GM19372 (cell line): ENCODE data around the gene MAML1.
"Not testable (repeated sequence)": the region's sequence is repeated elsewhere in the genome, so short reads cannot be mapped to it uniquely, and the experiment has no call there.

ENCODE experiments used
- ATAC-seq: cut with Tn5 transposase; IDR thresholded peaks from one replicate; pipeline ENCODE4 v1.9.1; 2021; ENCODE audit warnings: mild to moderate bottlenecking, low read depth, moderate library complexity; ENCODE audit not compliant: unreplicated experiment

Gene MAML1, protein sequence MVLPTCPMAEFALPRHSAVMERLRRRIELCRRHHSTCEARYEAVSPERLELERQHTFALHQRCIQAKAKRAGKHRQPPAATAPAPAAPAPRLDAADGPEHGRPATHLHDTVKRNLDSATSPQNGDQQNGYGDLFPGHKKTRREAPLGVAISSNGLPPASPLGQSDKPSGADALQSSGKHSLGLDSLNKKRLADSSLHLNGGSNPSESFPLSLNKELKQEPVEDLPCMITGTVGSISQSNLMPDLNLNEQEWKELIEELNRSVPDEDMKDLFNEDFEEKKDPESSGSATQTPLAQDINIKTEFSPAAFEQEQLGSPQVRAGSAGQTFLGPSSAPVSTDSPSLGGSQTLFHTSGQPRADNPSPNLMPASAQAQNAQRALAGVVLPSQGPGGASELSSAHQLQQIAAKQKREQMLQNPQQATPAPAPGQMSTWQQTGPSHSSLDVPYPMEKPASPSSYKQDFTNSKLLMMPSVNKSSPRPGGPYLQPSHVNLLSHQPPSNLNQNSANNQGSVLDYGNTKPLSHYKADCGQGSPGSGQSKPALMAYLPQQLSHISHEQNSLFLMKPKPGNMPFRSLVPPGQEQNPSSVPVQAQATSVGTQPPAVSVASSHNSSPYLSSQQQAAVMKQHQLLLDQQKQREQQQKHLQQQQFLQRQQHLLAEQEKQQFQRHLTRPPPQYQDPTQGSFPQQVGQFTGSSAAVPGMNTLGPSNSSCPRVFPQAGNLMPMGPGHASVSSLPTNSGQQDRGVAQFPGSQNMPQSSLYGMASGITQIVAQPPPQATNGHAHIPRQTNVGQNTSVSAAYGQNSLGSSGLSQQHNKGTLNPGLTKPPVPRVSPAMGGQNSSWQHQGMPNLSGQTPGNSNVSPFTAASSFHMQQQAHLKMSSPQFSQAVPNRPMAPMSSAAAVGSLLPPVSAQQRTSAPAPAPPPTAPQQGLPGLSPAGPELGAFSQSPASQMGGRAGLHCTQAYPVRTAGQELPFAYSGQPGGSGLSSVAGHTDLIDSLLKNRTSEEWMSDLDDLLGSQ

DNA sequence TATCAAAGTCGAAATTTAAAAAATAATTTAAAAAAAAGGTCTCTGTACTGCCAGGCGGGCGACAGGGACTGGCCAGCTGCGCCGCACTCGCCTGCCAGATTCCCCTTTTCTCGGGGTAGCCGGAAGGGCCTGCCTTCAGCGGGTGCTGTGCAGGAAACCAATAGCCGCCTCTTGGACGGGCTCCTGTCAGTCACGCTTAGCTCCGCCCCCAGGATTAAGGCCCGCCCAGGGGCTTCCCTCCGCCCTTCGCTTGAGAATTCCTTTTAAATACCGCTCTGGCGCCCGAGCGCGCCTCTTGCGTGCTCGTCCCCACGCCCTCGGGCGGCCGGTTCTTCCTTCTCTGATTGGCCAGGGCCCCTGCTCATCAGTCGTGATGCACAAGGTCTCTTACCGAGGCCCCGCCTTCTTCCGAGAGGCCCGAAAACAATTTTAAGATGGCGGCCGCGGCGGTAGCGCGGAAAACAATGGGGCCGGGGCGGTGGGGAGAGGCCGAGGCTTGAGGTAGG lies at the start of gene MAML1:
Gene MAML1 (plus strand): TSS at position 411 of the 506 bp plus-strand sequence. CDS start 291 bp downstream, outside the sequence.
- ATAC-seq: peak; percentile 92

DNA sequence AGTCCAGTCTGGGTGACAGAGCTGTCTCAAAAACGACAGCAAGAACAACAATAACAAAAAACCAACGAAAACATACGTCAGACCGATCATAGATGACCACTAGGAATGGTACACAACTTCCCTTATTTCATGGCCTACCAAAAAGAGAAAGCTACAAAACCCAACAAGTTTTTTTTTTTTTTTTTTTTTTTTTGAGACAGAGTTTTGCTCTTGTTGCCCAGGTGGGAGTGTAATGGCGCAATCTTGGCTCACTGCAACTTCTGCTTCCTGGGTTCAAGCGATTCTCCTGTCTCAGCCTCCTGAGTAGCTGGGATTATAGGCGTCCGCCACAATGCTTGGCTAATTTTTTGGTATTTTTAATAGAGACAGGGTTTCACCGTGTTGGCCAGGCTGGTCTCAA lies 43.4 kb upstream of the MAML1 start:
- not testable (repeated sequence) for ATAC-seq

DNA sequence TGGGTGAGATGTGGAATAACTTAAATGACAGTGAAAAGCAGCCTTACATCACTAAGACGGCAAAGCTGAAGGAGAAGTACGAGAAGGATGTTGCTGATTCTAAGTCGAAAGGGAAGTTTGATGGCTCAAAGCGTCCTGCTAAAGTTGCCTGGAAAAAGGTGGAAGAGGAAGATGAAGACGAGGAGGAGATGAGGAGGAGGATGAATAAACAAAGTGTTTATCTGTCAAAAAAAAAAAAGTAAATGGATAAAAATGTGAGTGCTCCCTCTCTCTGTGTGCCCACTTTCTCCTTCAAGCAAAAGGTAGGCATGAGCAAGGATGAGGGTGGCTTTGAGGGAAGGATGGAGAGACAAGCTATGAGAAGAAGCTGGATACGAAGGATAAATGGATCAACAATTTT lies 38.1 kb upstream of the MAML1 start:
- ATAC-seq: no peak

DNA sequence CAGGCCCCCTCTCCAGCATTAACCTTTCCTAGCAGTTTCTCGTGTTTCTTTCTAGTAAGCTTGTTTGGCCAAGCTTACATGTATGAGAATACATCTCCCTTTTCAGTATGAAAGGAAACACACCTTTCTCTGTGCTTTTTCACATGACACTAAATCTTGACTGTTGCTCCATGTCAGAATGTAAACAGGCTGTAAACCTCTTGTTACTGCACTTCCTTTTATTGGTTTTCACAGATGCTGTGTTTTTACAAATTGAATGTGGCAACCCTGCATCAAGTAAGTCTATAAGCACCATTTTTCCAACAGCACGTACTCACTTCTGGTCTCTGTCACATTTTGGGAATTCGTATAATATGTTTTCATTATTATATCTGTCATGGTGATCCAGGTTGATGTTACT lies 36.0 kb upstream of the MAML1 start:
- no peak for ATAC-seq

DNA sequence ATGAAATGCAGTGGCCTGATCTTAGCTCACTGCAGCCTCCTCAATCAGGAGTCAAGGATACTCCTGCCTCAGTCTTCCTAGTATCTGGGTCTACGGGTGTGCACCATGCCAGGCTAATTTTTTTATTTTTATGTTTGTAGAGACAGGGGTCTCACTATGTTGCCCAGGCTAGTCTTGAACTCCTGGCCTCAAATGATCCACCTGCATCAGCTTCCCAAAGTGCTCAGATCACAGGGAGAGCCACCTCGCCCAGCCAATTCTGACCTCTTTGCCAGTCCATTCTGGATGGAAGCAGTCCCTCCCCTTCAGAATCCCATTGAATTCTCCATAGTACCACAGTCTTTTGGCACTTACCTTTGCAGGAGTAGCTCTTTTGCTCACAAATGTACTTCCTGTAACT lies 35.5 kb upstream of the MAML1 start:
- ATAC-seq: no peak

DNA sequence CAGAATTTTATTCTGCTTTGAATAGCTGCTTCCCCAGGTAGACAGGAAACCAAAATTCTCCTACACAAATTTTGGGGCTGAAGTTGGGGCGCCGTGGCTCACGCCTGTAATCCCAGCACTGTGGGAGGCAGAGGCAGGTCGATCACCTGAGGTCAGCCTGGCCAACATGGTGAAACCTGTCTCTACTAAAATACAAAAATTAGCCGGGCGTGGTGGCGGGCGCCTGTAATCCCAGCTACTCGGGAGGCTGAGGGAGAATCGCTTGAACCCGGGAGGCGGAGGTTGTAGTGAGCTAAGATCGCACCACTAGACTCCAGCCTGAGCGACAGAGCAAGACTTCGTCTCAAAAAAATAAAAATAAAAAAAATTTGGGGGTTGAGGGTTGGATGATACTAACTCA lies 35.1 kb upstream of the MAML1 start:
- not testable (repeated sequence) for ATAC-seq

DNA sequence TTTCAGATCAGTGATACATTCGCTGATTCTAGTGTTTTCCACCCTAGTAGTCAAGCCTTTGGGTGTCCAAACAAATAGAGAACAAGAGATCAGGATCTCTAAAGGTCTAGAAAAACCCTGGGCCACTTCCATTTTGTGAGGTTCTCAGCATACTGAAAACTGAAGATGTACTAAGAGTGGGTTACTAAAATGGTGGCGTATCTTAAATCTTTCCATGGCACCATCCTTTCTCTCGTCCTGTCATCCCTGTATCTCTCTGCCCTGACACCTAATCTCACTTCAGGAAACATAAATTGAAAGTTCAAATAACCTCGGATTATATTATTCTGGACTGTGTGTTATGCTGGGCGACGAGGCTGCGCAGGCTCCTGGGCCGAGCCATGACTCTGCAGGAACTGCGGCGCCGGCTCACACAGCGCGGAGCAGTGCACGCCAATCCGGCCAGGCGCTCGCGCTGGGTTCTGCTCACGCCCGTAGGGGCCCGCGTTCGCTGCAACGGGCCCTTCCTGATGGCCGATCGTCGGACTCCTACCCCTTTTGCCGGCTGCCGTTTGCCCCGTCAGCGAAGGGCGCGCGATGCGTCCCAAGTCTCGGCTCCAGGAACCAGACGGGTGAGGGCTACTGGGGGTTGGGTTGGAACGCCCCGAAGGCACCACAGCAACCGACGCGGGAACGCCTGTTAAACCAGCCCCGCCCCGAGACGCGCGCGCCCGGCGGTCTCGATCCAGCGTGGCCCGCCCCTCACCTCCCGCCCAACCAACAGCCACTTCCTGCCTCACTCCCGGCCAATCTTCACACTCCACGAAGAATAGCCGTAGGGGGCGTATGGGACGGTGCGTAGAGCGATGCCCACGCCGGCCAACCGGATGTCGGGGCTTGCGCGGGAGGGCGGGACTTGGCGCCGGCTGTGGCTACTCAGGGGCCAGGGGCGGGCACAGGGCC lies 34.4 kb upstream of the MAML1 start:
- peak; percentile 86 for ATAC-seq

DNA sequence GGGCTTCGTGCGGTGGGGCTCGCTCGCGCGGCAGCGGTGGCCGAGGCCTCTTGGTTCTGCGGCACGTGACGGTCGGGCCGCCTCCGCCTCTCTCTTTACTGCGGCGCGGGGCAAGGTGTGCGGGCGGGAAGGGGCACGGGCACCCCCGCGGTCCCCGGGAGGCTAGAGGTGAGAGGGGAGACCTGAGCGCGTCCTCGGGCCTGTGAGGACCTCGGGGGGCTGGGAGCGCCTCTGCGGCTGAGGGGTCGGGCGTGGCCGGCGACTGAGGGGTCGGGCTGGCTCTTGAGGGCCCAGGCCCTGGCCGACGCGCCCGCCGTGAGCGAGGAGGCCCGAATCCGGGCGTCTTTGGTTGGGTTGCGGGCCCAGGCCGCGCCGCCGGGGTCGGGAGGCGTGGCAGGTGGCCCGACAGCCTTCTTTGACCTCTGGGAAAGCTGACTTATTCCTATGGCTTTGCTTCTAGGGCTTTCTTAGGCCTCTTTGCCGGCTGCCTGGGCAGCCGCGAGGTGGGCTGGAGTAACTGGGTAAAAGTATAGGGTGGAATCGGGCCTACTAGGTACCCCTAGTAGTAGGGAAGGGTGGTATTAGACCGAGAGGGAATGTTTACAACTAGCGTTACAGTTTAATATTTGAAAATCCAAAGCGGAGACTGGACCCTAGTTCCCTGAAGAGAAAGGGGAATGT lies 33.5 kb upstream of the MAML1 start, which contains the start of gene CANX:
Gene CANX (plus strand): TSS at position 33 of the 681 bp plus-strand sequence. CDS start 6,715 bp downstream, outside the sequence.
- no peak for ATAC-seq

DNA sequence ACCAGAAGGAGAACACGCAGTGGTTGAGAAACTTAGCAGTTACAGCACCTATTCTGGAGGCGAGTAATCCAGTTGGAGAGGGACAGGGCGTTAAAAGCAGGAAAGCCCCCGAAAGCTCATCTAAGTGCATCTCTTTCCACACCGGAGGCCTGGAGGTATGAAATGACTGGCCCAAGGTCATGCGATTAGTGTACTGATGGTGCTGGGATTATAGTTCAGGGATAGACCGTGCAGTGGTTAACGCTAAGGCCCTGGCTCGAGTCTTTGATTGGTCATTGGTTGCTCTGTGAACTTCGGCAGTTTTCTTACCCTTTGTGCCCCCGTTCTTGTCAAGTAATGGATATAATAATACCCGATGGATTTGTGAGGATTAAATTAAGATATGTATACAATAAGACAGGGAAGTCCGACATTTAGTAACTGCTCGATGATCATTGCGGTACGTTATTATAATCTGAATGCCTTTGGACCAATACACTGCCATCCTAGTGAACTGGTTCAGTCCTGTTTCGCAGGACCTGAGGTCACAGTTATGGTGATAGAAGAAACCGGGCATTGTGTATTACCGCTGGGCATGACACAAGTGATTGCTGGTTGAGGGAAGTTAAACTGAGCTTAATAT lies 32.9 kb upstream of the MAML1 start:
- ATAC-seq: no peak

DNA sequence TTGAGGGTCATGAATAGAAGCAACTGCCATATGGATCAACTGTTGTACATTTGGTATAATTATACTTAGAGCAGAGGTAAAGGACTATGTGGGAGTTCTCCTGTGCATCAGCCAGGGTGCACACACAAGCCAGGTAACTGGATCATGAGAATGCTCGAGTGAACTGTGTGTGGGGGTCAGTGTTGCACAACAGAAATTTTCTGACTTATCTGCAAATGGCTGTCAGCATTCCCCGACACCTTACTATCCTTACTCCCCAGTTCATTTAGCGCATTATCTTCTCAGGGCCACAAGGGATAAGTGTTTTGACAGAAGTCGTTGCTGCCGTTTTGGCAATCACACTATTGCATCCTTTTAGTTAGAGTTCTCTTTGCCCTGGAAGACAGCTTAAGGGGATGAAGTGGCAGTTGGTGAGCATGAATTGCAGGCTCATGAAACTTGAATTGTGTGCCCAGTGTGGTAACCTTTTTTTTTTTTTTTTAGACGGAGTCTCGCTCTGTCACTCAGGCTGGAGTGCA lies 32.2 kb upstream of the MAML1 start:
- no peak for ATAC-seq

DNA sequence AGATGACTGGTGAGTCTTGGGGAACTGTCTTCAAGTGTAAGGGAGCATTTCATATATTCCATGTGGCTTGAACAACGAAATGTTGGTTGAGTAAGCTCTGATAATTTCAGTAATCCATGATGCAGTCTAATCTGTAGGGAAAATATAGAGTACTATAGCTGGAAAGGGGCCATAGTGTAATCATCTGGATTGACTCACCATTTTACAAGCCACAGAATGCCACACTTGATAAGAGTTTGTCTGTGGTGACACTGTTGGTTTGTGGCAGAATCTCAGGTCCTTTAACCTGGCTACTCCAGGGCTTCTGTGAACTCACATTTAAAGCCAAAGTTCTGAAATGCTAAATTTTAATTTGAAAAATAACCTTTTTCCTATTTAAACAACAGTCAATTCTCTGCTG lies 16.3 kb upstream of the MAML1 start:
- ATAC-seq: no peak

DNA sequence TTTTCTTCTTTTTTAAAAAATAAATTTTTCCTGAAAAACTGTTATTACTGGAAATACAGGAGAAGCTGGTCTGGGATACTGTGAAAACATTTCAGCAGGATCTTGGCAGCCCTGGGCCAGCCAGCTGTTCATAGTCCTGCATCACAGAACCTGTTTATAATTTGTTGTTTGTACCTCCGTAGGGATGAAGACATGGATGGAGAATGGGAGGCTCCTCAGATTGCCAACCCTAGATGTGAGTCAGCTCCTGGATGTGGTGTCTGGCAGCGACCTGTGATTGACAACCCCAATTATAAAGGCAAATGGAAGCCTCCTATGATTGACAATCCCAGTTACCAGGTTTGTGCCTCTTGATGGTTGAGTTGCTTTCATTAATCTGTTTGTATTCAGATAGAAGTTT lies 12.4 kb upstream of the MAML1 start:
- ATAC-seq: no peak

DNA sequence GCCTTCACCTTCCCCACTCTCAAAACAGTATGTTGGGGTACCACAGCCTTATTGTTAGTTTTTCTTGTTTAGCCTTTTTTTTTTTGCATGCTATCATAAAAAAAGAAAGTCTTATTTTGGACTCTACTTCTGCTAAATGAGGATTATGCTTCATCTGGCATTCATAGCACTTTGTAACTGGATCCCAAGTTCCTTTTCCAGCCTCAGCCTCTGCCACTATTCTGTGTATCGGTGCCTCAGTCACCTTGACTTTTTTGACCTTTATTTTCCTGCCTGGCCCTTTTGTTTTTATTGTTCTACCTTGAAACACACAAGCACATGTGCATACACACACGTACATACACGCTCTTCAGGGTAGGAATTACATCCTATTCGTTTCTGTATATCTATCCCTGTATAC lies 8.5 kb upstream of the MAML1 start:
- ATAC-seq: no peak

DNA sequence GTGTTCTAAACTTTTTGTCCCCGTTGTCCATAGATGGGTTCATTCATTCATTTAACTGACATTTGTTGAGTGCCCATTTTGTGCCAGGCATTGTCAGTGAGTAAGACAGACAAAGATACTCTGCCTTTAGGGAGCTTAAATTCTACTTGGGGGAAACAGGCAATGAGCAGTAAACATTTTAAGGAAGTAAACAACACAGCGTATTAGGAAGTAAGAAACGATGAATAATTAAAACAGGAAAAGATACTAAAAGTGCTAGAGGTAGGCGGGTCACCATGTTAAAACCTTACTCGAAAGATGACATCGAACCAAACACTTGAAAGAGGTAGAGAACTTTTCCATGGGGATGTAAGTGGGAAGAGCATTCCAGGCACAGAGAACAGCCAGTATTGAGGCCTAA lies 5.5 kb upstream of the MAML1 start:
- ATAC-seq: no peak

DNA sequence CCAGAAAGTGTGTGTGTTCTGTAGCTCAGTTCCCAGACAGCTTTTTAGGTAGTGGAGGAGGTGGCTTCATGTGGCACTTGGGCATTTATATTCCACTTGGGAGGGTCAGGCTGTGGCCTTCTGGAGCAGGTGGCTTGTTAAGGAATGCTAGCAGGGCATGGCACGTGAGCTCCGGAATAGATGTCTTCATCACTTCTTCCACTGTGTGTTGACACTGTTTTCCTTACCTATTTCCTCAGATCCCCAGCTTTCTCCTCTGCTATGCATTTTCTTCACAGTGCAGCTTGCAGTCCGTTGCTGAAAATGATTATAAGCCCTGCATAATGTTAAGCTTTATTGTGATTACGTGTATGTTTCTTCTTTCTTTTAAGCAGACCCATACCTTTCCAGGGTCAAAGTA lies 3.3 kb upstream of the MAML1 start:
- no peak for ATAC-seq

DNA sequence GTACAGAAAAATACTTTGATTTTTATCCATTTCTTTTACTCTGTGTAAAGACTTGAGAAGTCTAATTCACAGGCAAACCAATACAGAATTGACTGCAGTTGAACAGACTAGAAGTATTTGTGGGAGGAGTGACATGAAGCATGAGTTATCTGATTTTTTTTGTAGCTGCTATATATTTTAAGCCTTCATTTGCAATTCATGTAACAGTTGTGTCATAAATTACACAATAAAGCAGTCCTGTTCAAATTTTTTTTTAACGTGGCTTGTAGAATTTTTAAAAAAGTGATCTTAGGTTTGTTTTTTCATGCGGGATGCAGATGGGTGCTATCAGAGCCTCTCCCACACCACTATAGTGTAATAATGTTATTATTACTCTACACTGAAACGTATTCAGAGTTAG lies 2.9 kb upstream of the MAML1 start:
- ATAC-seq: no peak

DNA sequence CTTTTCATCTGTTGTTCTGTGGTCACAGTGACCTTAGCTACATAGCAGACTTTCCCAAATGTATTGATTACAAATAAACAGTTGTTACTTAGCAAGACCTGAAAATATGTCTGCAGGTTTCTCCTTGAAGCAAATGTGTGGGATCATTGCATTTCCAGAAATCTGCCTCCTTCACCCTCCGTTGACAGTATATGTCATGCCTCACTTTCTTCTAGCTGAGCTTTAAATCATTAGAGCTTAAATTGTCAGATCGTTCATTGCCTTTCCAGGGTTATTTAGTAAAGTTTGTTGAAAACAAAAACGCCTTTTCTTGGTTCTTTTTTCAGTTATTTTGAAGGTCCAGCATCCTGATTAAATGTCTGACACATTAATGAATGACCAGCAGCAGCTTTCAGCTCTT lies 2.3 kb upstream of the MAML1 start:
- no peak for ATAC-seq

DNA sequence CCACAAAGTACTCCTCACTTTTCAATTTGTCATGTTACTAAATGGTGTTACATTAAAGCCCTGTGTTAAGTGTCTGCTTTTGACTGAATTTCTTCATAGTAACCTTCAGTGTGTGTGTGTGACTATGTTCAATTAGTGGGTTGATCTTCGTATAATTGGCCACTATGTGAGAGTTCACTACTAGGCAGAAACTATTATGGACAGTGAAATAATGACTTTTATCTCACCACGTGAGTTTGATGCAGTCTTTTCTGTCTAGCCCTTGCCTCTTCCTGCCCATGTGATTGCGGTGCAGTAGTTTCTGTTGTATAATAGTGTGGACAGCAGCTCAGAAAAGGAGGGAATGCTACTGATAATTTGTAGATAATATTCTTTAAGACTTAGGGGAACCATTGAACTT lies 1.8 kb upstream of the MAML1 start:
- no peak for ATAC-seq
